ENCODE data around the gene PCBD1.

PCBD1 gene

DNA sequence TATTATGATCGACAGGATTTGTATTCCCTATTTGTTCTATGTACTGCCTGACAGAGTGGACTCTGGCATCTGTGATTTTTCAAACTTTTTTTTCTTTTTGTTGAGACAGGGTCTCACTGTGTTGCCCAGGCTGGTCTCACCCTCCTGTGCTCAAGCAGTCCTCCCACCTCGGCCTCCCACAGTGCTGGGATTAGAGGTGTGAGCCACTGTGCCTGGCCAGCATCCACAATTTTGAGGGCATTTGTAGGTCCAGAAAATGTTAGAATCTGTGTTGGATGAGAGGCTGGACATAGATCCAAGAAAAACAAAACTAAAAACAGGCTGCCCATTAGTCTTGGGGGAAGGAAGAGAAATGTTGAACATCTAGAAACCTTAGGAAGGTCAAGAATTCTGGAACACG lies 38.3 kb downstream of the PCBD1 start:
- H3K36me3 ChIP-seq (ENCODE audit: low read depth) = peaks cover 77% of the 10 kb centered on the region
- ATAC-seq (ENCODE audit: low read depth) = no peak

DNA sequence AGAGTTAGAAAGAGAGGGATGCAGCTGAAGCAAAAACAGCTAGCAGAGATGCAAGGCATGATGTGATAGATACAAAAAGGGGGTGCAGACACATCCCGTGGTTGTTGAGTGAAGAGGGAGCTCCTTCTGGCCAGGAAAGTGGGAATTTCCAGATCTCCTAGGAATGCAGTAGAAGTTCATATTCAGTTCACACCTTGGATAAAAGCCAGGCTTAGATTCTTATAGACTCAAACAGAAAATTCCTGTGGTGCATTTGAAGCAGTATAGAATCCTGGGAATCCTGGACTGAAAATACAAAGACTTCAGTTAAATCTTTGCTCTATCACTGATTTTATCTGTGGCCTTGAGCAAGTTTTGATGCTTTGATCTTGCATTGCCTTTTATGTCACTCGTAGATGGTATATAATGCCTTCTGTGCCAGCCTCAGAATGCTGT lies 38.8 kb downstream of the PCBD1 start:
- Histone ChIP-seq H3K4me1 (ENCODE audit: insufficient read depth, poor library complexity, severe bottlenecking) (peaks cover 5% of the 10 kb centered on the region), H3K9me3 (ENCODE audit: severe bottlenecking) (no peaks in the 10 kb centered on the region), H3K4me3 (ENCODE audit: severe bottlenecking) (no peak overlapping the region), H3K27me3 (ENCODE audit: insufficient read depth, poor library complexity, severe bottlenecking) (no peaks in the 10 kb centered on the region), H3K36me3 (ENCODE audit: low read depth) (peaks cover 77% of the 10 kb centered on the region), H3K27ac (ENCODE audit: poor library complexity, severe bottlenecking) (no peak overlapping the region)
- DNase-seq (ENCODE audit: low spot score) = no peak
- TF ChIP-seq, protein P1, sequence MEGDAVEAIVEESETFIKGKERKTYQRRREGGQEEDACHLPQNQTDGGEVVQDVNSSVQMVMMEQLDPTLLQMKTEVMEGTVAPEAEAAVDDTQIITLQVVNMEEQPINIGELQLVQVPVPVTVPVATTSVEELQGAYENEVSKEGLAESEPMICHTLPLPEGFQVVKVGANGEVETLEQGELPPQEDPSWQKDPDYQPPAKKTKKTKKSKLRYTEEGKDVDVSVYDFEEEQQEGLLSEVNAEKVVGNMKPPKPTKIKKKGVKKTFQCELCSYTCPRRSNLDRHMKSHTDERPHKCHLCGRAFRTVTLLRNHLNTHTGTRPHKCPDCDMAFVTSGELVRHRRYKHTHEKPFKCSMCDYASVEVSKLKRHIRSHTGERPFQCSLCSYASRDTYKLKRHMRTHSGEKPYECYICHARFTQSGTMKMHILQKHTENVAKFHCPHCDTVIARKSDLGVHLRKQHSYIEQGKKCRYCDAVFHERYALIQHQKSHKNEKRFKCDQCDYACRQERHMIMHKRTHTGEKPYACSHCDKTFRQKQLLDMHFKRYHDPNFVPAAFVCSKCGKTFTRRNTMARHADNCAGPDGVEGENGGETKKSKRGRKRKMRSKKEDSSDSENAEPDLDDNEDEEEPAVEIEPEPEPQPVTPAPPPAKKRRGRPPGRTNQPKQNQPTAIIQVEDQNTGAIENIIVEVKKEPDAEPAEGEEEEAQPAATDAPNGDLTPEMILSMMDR (IDR thresholded peaks at IDR 0.05; ENCODE audit: poor library complexity, severe bottlenecking) = no peak
- peak; percentile 57 for ATAC-seq (ENCODE audit: low read depth)

More for the DNA sequence above, 38.3 kb downstream of the PCBD1 start:
- H3K4me1 ChIP-seq (ENCODE audit: insufficient read depth, poor library complexity, severe bottlenecking) = peaks cover 5% of the 10 kb centered on the region
- no peaks in the 10 kb centered on the region for H3K9me3 ChIP-seq (ENCODE audit: severe bottlenecking)
- TF ChIP-seq, protein P1 (IDR thresholded peaks at IDR 0.05; ENCODE audit: poor library complexity, severe bottlenecking) = no peak
- no peak for DNase-seq (ENCODE audit: low spot score)
- no peaks in the 10 kb centered on the region for H3K27me3 ChIP-seq (ENCODE audit: insufficient read depth, poor library complexity, severe bottlenecking)
- H3K4me3 ChIP-seq (ENCODE audit: severe bottlenecking) = no peak overlapping the region
- H3K27ac ChIP-seq (ENCODE audit: poor library complexity, severe bottlenecking) = no peak overlapping the region

DNA sequence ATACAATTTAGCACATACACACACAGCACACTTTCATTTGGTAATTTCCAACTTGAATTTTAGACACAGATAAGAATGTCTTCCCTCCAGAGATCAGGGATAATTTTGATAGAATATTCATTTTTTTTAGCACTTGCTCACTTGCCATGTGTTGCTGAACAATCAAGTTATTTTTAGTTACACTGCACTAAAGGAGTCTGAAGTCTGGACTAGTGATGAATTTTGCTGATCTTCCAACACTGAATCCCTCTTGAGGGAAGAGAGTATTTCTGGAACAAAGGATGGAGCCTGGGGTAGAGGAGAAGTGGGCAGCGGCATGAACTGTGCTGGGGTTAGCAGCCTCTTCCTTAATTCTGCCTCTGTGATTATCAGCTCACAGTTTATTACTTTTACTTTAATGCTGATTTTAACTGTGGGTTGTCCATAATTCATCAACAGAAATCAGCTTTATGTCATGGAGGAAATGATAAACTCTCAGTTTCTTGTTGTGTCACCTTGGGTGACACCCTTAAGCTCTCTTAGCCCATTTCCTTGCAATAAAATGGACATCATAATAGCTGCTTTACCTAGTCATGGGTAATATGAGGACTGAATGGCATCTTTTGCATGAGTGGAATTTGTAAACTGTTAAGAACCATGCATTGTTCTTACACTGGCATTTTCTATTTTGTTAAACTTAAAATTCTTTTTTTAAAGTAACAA lies 40.6 kb downstream of the PCBD1 start:
- ATAC-seq (ENCODE audit: low read depth) (no peak), DNase-seq (ENCODE audit: low spot score) (no peak)
- Histone ChIP-seq H3K4me1 (ENCODE audit: insufficient read depth, poor library complexity, severe bottlenecking) (peaks cover 5% of the 10 kb centered on the region), H3K27ac (ENCODE audit: poor library complexity, severe bottlenecking) (no peak overlapping the region), H3K4me3 (ENCODE audit: severe bottlenecking) (no peak overlapping the region), H3K9me3 (ENCODE audit: severe bottlenecking) (no peaks in the 10 kb centered on the region), H3K27me3 (ENCODE audit: insufficient read depth, poor library complexity, severe bottlenecking) (no peaks in the 10 kb centered on the region), H3K36me3 (ENCODE audit: low read depth) (peaks cover 75% of the 10 kb centered on the region)
- TF ChIP-seq, protein P1 (IDR thresholded peaks at IDR 0.05; ENCODE audit: poor library complexity, severe bottlenecking) = no peak

DNA sequence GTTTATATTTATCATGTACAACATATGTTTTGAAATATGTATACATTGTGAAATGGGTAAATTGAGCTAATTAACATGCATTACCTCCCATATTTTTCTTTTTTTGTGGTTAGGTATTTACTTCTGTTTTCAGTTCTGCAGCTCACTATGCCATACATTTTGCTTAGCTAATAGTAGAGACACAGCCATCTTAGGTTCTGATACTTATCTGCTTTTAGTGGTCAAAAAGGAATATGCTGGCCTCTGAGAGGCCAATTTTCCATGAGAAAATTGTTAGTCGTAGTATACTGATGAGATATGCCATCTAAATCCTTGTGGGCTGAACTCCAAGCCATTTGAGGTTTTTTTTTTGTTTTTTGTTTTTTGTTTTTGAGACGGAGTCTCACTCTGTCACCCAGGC lies 41.6 kb downstream of the PCBD1 start:
- Histone ChIP-seq H3K27me3 (ENCODE audit: insufficient read depth, poor library complexity, severe bottlenecking) (no peaks in the 10 kb centered on the region), H3K27ac (ENCODE audit: poor library complexity, severe bottlenecking) (no peak overlapping the region), H3K9me3 (ENCODE audit: severe bottlenecking) (no peaks in the 10 kb centered on the region), H3K4me1 (ENCODE audit: insufficient read depth, poor library complexity, severe bottlenecking) (peaks cover 5% of the 10 kb centered on the region), H3K4me3 (ENCODE audit: severe bottlenecking) (no peak overlapping the region), H3K36me3 (ENCODE audit: low read depth) (peaks cover 65% of the 10 kb centered on the region)
- TF ChIP-seq, protein P1 (IDR thresholded peaks at IDR 0.05; ENCODE audit: poor library complexity, severe bottlenecking) = no peak
- no peak for DNase-seq (ENCODE audit: low spot score)
- ATAC-seq (ENCODE audit: low read depth) = no peak

DNA sequence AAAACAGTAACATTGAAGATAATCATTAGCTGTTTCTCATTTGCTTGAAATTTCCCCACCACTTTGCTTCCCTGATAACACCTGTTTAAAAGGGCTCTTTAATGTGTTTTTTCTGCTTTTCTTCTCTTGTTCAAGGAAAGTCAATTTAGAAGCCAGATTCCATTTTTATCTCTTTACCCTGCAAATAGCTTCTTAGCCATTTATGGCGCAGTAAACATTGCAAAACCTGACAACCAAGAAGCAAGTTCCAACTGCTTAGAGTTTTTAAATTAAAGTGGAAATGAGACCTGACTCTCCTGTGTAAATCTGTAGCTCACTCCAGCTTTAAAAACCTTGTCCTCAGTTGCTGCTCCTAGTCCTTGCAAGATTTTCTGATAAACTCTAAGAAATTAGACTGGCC lies 42.5 kb downstream of the PCBD1 start:
- DNase-seq (ENCODE audit: low spot score) (no peak), ATAC-seq (ENCODE audit: low read depth) (no peak)
- no peak overlapping the region for H3K27ac ChIP-seq (ENCODE audit: poor library complexity, severe bottlenecking)
- H3K4me3 ChIP-seq (ENCODE audit: severe bottlenecking) = no peak overlapping the region
- TF ChIP-seq, protein P1 (IDR thresholded peaks at IDR 0.05; ENCODE audit: poor library complexity, severe bottlenecking) = no peak
- H3K27me3 ChIP-seq (ENCODE audit: insufficient read depth, poor library complexity, severe bottlenecking) = no peaks in the 10 kb centered on the region
- peaks cover 55% of the 10 kb centered on the region for H3K36me3 ChIP-seq (ENCODE audit: low read depth)
- peaks cover 5% of the 10 kb centered on the region for H3K4me1 ChIP-seq (ENCODE audit: insufficient read depth, poor library complexity, severe bottlenecking)
- no peaks in the 10 kb centered on the region for H3K9me3 ChIP-seq (ENCODE audit: severe bottlenecking)

Measured in RWPE2 (cell line).